HG02973 (cell line): ENCODE results near the gene MTMR10.

ENCODE experiments used
- ATAC-seq: cut with Tn5 transposase; IDR thresholded peaks from one replicate; pipeline ENCODE4 v1.9.1; 2021; ENCODE audit warnings: moderate library complexity; ENCODE audit not compliant: unreplicated experiment

The MTMR10 gene

DNA sequence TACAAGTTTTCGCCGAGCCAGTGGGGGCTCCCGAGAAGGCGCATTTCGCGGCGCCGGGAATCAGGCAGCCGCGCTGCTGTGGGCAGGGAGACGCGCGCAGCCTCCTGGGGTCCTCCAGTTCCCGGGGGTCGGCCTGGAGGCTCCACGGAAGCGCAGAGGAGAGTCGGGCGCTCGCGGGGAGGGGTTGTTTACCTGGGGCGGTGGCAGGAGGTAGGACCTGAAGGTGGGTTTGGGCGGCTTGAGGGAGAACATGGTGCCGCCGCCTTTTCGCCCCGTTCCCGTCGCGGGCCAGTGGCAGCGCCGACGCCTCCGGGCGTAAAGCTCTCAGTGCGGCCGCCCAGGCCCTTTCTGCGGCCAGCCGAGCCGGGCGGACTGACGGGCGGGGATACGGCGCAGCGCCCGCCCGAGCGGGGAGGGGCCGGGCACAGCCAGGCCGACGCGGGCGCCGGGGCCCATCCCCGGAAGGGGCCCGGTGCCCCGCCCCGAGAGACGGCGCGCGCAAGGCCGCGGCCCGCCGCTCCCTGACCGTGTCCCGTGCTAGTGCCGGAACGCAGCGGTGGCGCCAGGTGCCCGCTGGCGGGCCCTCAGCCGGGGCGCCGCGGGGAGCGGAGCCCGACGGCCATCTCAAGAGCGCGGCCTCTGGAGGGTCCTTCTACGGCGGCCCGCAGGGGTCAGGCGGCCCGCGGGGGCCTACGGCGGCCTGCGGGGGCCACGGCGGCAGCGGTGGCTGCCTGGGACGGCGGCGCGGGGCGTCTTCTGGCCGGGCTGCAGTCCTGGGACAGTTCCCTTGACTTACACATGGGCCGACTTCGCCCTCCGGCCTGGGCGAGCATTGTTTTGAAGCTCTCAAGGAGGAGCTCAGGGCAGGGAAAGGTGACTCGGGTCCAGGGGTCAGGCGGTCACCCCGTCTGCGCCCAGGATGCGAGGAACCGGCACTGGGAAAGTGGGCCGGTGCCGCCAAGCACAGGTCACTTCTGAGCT, at the start of gene MTMR10:
Gene MTMR10, minus strand, starts transcription at position 374 of the 981 bp plus-strand sequence. Its CDS starts 122 bp downstream, at position 252.
- ATAC-seq = peak; percentile 79

- no peak for ATAC-seq
Observed at GRCh38 chr15:31040611-31041010, 49.2 kb upstream of the MTMR10 start.

- ATAC-seq = no peak
Observed at GRCh38 chr15:31039961-31040360, 48.5 kb upstream of the MTMR10 start.

GRCh38 chr15:31037731-31038477, 46.5 kb upstream of the MTMR10 start:
- ATAC-seq = no peak

DNA sequence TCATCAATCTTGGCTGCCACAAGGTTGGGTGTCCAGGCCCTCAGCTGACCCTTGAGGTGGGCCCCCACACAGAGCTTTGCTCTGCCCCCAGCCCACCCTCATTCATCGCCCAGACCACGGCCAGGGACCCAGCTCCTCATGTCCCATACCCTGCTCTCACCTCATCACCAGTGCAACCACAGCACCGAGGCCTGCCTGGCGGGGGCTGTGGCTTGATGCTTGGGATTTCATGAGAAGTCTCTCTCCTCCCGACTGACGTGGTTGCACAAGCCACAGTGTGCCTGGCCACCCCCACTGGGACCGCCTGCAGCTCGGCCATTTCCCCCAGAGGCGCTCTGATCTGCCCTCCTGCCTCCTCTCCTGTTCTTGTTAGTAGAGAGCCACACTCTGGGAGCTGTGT, 45.4 kb upstream of the MTMR10 start:
- no peak for ATAC-seq

DNA sequence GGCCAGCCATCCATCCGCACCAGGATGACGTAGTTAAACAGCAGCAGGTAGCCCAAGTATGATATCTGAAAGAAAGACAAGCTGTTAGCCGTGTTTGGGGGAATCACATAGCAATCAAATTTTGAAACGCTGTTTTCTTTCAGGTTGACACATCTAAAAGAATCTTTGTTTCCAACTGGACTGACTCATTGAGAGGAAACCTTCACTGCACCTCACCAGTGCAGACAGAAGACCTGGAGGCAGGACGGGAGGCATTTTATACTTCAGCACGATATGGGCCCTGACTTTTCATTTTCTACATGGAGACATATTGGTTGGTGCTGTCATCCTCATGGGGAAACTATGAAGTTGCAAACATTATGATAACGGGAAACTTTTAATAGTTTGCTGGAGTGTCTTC, 44.2 kb upstream of the MTMR10 start:
- no peak for ATAC-seq

DNA sequence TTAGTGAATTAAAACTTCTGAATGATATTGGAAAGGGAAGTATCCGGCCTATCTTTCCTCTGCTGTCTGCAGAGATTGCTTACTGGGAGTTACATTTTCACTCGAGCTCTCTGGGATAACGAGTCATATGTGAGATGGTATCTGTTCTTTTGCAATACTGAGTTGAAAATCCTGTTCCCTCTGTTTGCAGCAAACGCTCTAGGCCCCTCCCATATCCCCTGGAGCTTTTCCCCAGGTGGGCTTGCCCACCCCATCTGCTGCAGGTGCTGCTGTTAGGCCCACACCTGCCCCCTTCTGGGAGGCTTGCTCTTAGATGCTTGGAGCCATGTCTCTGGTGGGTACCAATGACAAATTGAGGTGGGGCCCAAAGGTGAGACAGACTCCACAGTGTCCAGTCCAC, 42.7 kb upstream of the MTMR10 start:
- no peak for ATAC-seq

DNA sequence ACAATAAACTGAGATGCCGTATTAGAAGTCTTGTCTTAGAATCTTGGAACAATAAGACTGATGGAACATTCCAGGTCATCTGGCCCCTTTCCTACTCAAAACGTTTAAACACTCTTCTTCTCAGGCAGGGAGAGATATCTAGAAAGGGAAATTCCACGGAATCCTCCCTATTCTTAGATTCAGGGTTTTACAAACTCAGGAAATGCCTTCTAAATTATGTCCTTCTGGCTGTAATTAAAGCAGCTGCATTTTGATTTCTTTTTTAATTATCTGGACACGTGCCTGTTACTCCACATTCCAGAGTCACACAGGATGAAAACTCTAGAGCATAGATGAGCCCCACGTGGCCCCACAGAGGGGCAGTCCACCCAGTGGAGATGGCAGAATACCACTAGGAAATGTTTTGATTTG, 41.5 kb upstream of the MTMR10 start:
- ATAC-seq = no peak

DNA sequence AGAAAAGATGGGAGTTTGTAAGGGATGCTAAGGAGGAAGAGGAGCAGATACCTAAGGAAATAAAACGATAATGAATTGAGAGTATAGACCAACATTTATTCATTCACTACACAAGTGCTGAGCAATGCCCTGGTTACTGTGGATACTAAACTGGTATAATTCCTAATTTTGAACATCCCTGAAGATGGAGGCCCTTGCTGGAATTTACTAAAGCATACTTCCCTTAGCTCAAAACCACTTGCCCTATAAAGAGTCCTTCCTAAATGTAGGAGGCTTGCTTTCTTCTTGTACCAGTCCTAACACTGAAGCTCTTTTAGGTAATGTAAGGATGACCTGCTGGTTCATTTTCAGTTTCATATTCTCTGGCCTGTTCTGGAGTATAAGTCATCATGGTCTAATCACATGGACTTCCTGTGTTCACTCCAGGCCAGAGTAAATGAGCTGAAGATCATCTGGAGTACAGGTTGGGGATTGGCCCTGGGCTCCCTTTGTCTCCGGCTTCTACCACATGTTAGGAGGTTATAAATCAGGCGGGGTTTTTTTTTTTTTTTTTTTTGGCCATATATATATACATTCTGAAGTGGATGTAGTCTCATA, 40.1 kb upstream of the MTMR10 start:
- ATAC-seq = peak; percentile 80

DNA sequence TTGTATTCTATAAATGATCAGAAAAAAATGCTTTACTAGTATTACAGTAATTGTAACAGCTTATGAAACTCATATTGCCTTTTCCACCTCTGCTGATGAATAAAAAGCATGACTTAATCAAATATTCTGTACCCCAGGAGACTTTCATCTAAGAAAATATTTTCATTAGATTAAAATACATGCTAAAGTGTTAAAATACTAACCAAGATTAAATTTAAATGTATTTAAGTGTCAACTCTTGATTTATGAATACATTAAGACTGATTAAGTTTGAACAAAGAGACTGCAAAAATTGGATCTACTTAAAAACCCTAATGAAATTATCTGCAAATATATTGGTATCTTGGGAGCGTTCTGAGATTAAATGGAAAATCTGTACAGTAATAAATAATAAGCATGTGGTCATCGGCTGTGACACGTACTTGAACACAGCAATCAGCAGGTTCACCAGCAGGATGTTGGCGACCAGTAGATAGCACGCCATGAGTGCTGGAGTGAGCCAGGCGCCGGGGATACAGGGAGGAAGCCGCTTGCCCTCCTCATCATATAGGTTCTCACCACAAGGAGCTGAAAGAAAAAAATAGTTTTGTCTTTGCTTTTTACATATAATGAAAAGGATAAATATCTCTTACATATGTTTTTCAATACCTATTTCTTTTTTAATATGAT, 36.6 kb upstream of the MTMR10 start:
- no peak for ATAC-seq

DNA sequence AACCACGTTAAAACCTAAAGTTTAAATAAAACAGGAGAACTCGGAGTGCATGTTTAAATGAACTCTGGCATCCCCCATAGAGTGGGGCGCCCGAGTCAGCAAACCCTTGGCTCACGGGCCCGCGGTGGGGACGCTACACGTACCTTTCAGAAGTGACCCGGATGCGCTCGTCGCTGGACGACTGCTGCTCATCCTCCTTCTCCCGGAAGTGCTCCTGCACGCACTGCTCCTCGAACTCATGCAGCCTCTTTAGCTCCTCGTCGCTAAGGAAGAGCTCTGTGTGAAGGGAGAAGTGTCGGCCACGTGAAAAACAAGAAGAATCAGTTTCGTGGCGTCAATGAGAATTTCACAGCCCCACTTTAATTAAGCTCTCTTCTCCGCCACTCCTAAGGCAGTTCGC, 34.6 kb upstream of the MTMR10 start:
- no peak for ATAC-seq

DNA sequence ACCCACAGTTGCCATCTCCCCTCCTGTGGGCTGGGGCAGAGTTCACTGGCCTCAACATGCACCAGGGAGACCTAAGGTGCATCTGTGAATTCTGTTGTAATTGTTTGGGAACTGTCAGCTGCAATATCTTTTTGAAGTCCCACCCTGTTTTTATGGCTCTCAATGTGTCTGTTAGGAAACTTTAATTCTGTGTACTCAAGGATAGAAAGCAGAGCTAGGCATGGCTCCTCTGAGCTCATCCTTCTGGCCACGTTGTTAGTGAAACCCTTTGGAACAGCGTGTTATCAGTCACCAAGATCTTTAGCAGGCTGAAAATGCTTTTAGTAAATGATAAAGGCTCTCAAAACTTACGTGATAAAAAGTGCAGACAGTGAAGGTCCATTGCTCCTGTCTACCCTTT, 33.6 kb upstream of the MTMR10 start:
- ATAC-seq = no peak

DNA sequence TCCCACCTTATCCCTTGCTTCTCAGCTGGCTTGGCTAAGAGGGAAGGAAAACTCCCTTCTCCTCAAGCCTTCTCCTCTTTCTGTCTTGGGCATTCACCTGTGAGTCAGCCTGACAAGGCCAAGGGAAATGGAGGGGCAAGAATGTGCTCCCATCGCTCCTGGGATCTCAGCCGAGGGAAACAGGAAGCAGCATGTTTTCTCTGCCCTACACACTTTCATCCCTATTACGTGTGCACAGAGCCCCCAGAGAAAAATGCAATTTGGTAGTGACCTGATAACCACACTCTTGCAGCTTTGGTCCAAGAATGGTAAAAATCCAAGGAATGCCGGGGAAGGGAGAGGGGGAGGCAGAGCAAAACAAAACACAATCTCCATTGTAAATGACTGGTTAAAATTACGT, 32.9 kb upstream of the MTMR10 start:
- no peak for ATAC-seq

DNA sequence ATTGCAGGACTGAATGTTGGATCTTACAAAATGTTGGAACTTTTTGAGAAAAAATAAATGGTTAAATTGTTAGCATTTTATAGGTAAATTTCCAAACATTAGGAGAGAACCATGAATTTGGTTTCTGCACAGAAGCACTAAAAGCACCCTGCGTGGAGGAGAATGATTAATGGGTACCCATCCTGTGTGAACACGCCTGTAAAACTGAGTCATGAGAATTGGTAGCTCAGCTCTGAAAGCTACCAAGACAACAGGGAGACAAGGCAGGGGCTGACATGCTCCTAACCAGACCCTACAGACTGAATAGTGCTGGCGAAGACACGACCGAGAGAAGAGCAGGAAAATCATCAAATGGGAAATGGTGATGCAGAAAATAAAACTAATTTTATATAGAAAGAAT, 32.4 kb upstream of the MTMR10 start:
- ATAC-seq = no peak

GRCh38 chr15:31021067-31021665, 29.7 kb upstream of the MTMR10 start:
- ATAC-seq = no peak

DNA sequence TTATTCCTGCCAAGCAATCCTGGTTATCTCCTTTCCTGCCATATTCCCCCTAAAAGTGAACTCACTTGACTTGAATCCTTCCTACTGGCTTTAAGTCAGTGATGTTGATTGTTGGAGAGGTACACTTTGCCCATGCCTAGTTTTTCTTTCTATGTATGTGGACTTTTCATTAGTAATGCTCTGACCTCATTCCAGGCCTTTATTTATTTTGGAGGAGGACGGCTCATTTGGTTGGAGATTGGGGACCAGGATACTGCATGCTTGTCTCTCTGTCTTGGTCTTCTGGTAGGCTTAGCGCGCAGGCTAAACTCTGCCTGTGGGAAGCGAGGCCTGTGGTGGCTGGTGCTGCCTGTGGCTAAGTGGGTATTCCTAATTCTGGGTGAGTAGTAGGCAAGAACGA, 29.1 kb upstream of the MTMR10 start:
- ATAC-seq = no peak

DNA sequence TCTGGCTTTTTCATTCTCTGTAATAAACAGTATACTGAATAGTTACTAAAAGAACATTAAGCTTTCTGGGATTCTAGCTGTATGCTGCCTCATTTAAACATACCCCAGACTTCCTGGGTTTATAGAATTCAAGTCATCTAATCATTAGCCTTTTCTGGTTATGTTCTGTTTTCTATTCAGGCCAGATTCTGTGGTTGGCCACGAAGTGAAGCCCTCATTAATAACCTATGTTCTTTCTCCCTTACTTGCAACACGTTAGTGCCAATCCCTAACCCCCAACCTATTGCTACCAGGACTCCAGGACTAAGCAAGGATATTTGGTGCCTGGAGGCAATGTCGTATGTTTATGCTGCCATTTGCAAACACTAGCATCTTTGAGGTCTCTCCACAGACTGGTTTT, 28.6 kb upstream of the MTMR10 start:
- no peak for ATAC-seq

GRCh38 chr15:31017311-31017710, 25.9 kb upstream of the MTMR10 start:
- no peak for ATAC-seq

DNA sequence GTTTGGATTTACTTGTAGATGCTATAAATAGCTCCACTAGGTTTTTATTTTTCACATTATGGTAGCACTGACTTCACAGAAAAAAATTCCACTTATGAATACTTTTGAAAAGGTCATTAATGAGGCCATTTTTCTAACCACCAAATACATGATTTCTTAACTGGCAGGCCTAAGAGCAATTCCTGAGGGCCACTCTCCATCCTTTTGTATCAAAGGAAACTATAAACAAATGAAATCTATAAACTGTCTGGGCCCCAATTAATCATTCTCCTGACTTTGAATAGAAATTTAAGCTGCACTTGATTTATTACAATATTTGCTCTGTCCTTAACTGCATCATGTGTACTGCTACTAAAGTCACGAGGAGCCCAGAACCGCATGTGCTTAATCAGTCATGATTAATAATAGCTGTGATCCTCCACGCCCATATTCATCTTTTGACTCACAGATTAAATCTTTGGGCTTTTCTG, 25.1 kb upstream of the MTMR10 start:
- ATAC-seq = no peak

- no peak for ATAC-seq
Observed at GRCh38 chr15:31014608-31014925, 23.1 kb upstream of the MTMR10 start.
